Progenitor cell of endocrine pancreas (in vitro differentiated cells): Measurements from ENCODE around the gene ZNF207. TPM values are rescaled to one million over a fixed set of nuclear protein-coding genes. Genes with fewer than 3 reads are reported as not detected.
A peak's percentile ranks its signal among the peaks of the same experiment; 100 is the strongest.
"Not testable (repeated sequence)": the region's sequence is repeated elsewhere in the genome, so short reads cannot be mapped to it uniquely, and the experiment has no call there.

Experiments
- DNase-seq: peaks from one replicate; pipeline ENCODE4 v3.0.0; 2021; ENCODE audit warnings: low spot score; ENCODE audit not compliant: unreplicated experiment
- H3K27ac Mint-ChIP-seq: 2 replicates; pipeline ENCODE4 v1.8.0; 2021; ENCODE audit warnings: mild to moderate bottlenecking, moderate library complexity, mixed read lengths
- H3K27me3 Mint-ChIP-seq: 2 replicates; pipeline ENCODE4 v1.8.0; 2021; ENCODE audit warnings: mixed read lengths
- H3K36me3 Mint-ChIP-seq: 2 replicates; pipeline ENCODE4 v1.8.0; 2022; ENCODE audit warnings: mixed read lengths; ENCODE audit not compliant: insufficient read depth
- H3K4me1 Mint-ChIP-seq: 2 replicates; pipeline ENCODE4 v1.8.0; 2021; ENCODE audit warnings: low read depth, mixed read lengths
- H3K4me3 Mint-ChIP-seq: 2 replicates; pipeline ENCODE4 v1.8.0; 2021; ENCODE audit warnings: low read depth, mild to moderate bottlenecking, moderate library complexity, mixed read lengths
- H3K9me3 Mint-ChIP-seq: 2 replicates; pipeline ENCODE4 v1.8.0; 2021; ENCODE audit warnings: low read depth, mixed read lengths
- total RNA-seq: library from RNA; stranded (reverse); gene quantifications from 2 replicates; pipeline ENCODE4 v1.2.1, GENCODE V29; 2021
- TF ChIP-seq, protein P1 (sequence below): fragments of 200-600 bp; sonication (generic); IDR thresholded peaks from one replicate; pipeline ENCODE4 v1.5.0; 2021; ENCODE audit warnings: antibody characterized with exemption, mild to moderate bottlenecking; ENCODE audit not compliant: unreplicated experiment

Gene ZNF207
- total RNA-seq, 1 donor from 2014 or later = 226 TPM

GRCh38 chr17:32318071-32318470, 31.9 kb upstream of the ZNF207 start:
- Mint-ChIP-seq H3K4me1 (peaks cover 6% of the 10 kb centered on the region), H3K9me3 (no peaks in the 10 kb centered on the region), H3K36me3 (no peaks in the 10 kb centered on the region), H3K27ac (no peak overlapping the region), H3K4me3 (no peak overlapping the region), H3K27me3 (peaks cover 10% of the 10 kb centered on the region)
- DNase-seq = no peak
- TF ChIP-seq, protein P1, sequence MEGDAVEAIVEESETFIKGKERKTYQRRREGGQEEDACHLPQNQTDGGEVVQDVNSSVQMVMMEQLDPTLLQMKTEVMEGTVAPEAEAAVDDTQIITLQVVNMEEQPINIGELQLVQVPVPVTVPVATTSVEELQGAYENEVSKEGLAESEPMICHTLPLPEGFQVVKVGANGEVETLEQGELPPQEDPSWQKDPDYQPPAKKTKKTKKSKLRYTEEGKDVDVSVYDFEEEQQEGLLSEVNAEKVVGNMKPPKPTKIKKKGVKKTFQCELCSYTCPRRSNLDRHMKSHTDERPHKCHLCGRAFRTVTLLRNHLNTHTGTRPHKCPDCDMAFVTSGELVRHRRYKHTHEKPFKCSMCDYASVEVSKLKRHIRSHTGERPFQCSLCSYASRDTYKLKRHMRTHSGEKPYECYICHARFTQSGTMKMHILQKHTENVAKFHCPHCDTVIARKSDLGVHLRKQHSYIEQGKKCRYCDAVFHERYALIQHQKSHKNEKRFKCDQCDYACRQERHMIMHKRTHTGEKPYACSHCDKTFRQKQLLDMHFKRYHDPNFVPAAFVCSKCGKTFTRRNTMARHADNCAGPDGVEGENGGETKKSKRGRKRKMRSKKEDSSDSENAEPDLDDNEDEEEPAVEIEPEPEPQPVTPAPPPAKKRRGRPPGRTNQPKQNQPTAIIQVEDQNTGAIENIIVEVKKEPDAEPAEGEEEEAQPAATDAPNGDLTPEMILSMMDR = no peak

DNA sequence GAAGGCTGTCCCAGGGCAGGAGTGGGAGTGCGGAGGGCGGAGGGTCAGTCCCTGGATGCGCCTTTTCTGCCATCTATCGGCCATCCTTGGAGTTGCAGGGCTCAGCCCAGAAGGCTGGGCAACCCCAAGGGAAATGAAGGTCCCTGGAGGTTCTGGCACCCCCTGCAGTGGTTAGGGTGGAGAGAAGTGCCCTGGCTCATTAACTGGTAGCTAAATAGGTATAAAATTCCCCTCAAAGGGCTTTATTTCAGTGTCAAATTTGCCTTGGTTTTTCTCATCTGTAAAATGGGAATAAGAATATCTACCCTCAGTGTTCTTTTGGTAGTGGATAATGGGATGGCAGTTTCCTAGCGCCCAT, 30.4 kb upstream of the ZNF207 start:
- Mint-ChIP-seq H3K27me3 (peaks cover 13% of the 10 kb centered on the region), H3K36me3 (no peaks in the 10 kb centered on the region), H3K4me3 (no peak overlapping the region), H3K4me1 (peaks cover 6% of the 10 kb centered on the region), H3K9me3 (no peaks in the 10 kb centered on the region), H3K27ac (no peak overlapping the region)
- DNase-seq = peak; percentile 71
- TF ChIP-seq, protein P1 = peak; percentile 91

- not testable (repeated sequence) for H3K4me1 Mint-ChIP-seq, H3K27me3 Mint-ChIP-seq, H3K27ac Mint-ChIP-seq, DNase-seq, H3K36me3 Mint-ChIP-seq, H3K9me3 Mint-ChIP-seq, H3K4me3 Mint-ChIP-seq
Observed at GRCh38 chr17:32320080-32320479, 29.9 kb upstream of the ZNF207 start.

GRCh38 chr17:32320847-32321246, 29.1 kb upstream of the ZNF207 start:
- H3K36me3 Mint-ChIP-seq = no peaks in the 10 kb centered on the region
- H3K27ac Mint-ChIP-seq = no peak overlapping the region
- H3K4me3 Mint-ChIP-seq = no peak overlapping the region
- H3K27me3 Mint-ChIP-seq = peaks cover 4% of the 10 kb centered on the region
- H3K9me3 Mint-ChIP-seq = no peaks in the 10 kb centered on the region
- TF ChIP-seq, protein P1 = no peak
- DNase-seq = no peak
- peaks cover 6% of the 10 kb centered on the region for H3K4me1 Mint-ChIP-seq

- H3K4me3 Mint-ChIP-seq = no peak overlapping the region
- H3K36me3 Mint-ChIP-seq = no peaks in the 10 kb centered on the region
- TF ChIP-seq, protein P1 = no peak
- peaks cover 3% of the 10 kb centered on the region for H3K27me3 Mint-ChIP-seq
- H3K9me3 Mint-ChIP-seq = no peaks in the 10 kb centered on the region
- DNase-seq = no peak
- no peak overlapping the region for H3K27ac Mint-ChIP-seq
- H3K4me1 Mint-ChIP-seq = no peaks in the 10 kb centered on the region
Observed at GRCh38 chr17:32323046-32323445, 26.9 kb upstream of the ZNF207 start.

DNA sequence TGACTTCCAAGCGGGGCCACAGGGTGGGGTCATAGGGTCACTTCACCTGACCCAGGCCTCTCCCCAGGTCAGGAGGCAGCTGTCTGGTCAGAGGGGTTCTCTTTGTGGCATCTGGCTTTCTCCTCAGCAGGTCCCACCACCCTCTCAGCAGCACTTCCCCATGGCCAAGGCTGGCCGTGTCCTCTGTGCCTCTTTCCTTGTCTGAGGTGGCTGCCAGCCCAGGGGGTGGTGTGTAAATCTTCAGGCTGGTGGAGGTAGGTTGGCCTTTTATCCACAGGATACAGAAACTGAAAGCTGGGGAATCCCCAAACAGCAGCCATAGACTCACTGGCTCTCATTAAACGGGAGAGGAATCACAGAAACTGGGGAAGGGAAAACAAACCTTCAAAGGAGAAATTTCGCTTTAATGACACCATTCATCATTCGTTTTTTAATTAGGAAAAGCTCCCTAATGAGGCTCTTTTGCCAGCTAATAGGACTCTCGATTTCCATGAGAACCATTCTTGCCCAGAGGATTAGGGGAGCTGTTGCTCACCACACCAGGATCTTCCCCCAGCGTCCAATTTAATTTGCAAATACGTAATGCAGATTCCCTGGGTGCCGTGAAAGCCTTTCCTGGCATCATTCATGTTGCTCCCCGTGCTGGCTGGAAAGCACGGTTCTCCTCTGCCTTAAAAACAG, 26.0 kb upstream of the ZNF207 start:
- TF ChIP-seq, protein P1 = no peak
- H3K9me3 Mint-ChIP-seq = no peaks in the 10 kb centered on the region
- H3K27me3 Mint-ChIP-seq = peaks cover 3% of the 10 kb centered on the region
- no peak overlapping the region for H3K4me3 Mint-ChIP-seq
- no peak for DNase-seq
- H3K4me1 Mint-ChIP-seq = no peaks in the 10 kb centered on the region
- H3K27ac Mint-ChIP-seq = no peak overlapping the region
- no peaks in the 10 kb centered on the region for H3K36me3 Mint-ChIP-seq
